HEK293T (cell line): ENCODE results near the gene ERBB4.

Experiments
- ARNT ChIP-seq: fragments of 450-650 bp; IDR thresholded peaks from 2 replicates; pipeline ENCODE4 v1.6.1; 2017; ENCODE audit warnings: mild to moderate bottlenecking
- BHLHE40 ChIP-seq: fragments of 450-650 bp; IDR thresholded peaks from 2 replicates; pipeline ENCODE4 v1.6.1; 2016; ENCODE audit warnings: mild to moderate bottlenecking, moderate library complexity, borderline replicate concordance
- CTBP1 ChIP-seq: fragments of 450-650 bp; IDR thresholded peaks from 2 replicates; pipeline ENCODE4 v1.6.1; 2016; ENCODE audit warnings: borderline replicate concordance
- ELF4 ChIP-seq: fragments of 450-650 bp; IDR thresholded peaks from 2 replicates; pipeline ENCODE4 v1.6.1; 2017; ENCODE audit warnings: antibody characterized with exemption
- FOXA1 ChIP-seq: fragments of 450-650 bp; IDR thresholded peaks from 2 replicates; pipeline ENCODE4 v1.6.1; 2016; ENCODE audit warnings: mild to moderate bottlenecking
- FOXM1 ChIP-seq: fragments of 450-650 bp; IDR thresholded peaks from 2 replicates; pipeline ENCODE4 v1.6.1; 2017; ENCODE audit warnings: mild to moderate bottlenecking, borderline replicate concordance
- L3MBTL2 ChIP-seq: fragments of 450-650 bp; conservative IDR thresholded peaks from 2 replicates; pipeline ENCODE4 v1.6.1; 2016; ENCODE audit warnings: mild to moderate bottlenecking
- PKNOX1 ChIP-seq: fragments of 450-650 bp; IDR thresholded peaks from 2 replicates; pipeline ENCODE4 v1.6.1; 2016
- SP1 ChIP-seq: fragments of 450-650 bp; IDR thresholded peaks from 2 replicates; pipeline ENCODE4 v1.6.1; 2017
- SUZ12 ChIP-seq: fragments of 450-650 bp; IDR thresholded peaks from 2 replicates; pipeline ENCODE4 v1.6.1; 2016; ENCODE audit warnings: mild to moderate bottlenecking
- TARDBP ChIP-seq: fragments of 450-650 bp; IDR thresholded peaks from 2 replicates; pipeline ENCODE4 v1.6.1; 2016
- ZNF384 ChIP-seq: fragments of 450-650 bp; IDR thresholded peaks from 2 replicates; pipeline ENCODE4 v1.6.1; 2016

GRCh38 chr2:211652327-211652726 is 886.3 kb downstream of the ERBB4 start:
- TF ChIP-seq TARDBP, result no peak
- TF ChIP-seq BHLHE40, result no peak
- no peak for TF ChIP-seq FOXM1
- TF ChIP-seq ARNT, result no peak
- no peak for TF ChIP-seq FOXA1
- no peak for TF ChIP-seq SP1
- TF ChIP-seq ELF4, result no peak
- TF ChIP-seq ZNF384, result no peak
- TF ChIP-seq SUZ12, result no peak
- peak; percentile 20; the same call in 1 of the 2 replicates for TF ChIP-seq PKNOX1
- TF ChIP-seq CTBP1, result no peak
- no peak for TF ChIP-seq L3MBTL2
